H1 (cell line): Measurements from ENCODE around the gene LMTK2. TPM values are rescaled to one million over a fixed set of nuclear protein-coding genes. Genes with fewer than 3 reads are reported as not detected.

ENCODE experiments used
- CTCF ChIA-PET: fragments of 300-600 bp; sonication (Branson Sonifier 250); formaldehyde crosslinking; loops from one replicate; lab custom pipeline; 2021; ENCODE audit not compliant: partially characterized antibody; lab: Charles Lee
- POLR2A ChIA-PET: fragments of 300-600 bp; sonication (Branson Sonifier 250); formaldehyde crosslinking; loops from one replicate; lab custom pipeline; 2021; ENCODE audit warnings: inconsistent platforms; ENCODE audit not compliant: partially characterized antibody; lab: Charles Lee
- DNase-seq, 2 experiments: peaks; one replicate each; pipeline versions ENCODE4 v3.0.0 to v3.0.0-alpha.2; 2010 to 2022; ENCODE audit warnings: low spot score in 2 of 2, low read depth in 1 of 2, mixed read lengths in 1 of 2
- FAIRE-seq: peaks from 2 replicates; lab custom pipeline; 2011; peaks lifted over from hg19 to GRCh38; lab: Jason Lieb, UNC
- H2AFZ ChIP-seq: 2 replicates; pipeline ENCODE4 v1.8.1; 2012; ENCODE audit warnings: low read length, inconsistent platforms
- H2AK5ac ChIP-seq: 2 replicates; pipeline ENCODE4 v1.6.1; 2013; ENCODE audit warnings: low read depth, low read length
- H2BK120ac ChIP-seq: replicated peaks from 2 replicates; pipeline ENCODE3; 2013; ENCODE audit warnings: low read depth, low read length, inconsistent platforms
- H2BK12ac ChIP-seq: 2 replicates; pipeline ENCODE4 v1.6.1; 2013; ENCODE audit warnings: low read depth, low read length
- H2BK15ac ChIP-seq: 2 replicates; pipeline ENCODE4 v1.6.1; 2013; ENCODE audit warnings: low read length
- H2BK20ac ChIP-seq: 2 replicates; pipeline ENCODE4 v1.6.1; 2013; ENCODE audit warnings: low read length
- H2BK5ac ChIP-seq: 2 replicates; pipeline ENCODE4 v1.6.1; 2013; ENCODE audit warnings: low read depth, low read length
- H3K14ac ChIP-seq: 2 replicates; pipeline ENCODE4 v1.6.1; 2013; ENCODE audit warnings: inconsistent platforms; ENCODE audit not compliant: insufficient read length
- H3K18ac ChIP-seq: 2 replicates; pipeline ENCODE4 v1.6.1; 2013; ENCODE audit warnings: low read length; ENCODE audit errors: extremely low read depth
- H3K23ac ChIP-seq: 2 replicates; pipeline ENCODE4 v1.6.1; 2013; ENCODE audit warnings: inconsistent platforms; ENCODE audit not compliant: insufficient read length
- H3K23me2 ChIP-seq: 2 replicates; pipeline ENCODE4 v1.6.1; 2013; ENCODE audit warnings: low read depth, low read length
- H3K27ac ChIP-seq: 2 replicates; pipeline ENCODE4 v1.6.1; 2011; ENCODE audit warnings: low read depth, low read length, inconsistent platforms
- H3K27me3 ChIP-seq, 4 experiments: replicated peaks in 1 of 4; 1 replicate in 1 of 4; 2 replicates in 3 of 4; pipeline versions ENCODE4 v1.6.1 to v1.8.1; 2011 to 2013; ENCODE audit warnings: low read length in 3 of 4, mild to moderate bottlenecking in 3 of 4, inconsistent platforms in 2 of 4, mixed read lengths in 2 of 4, moderate library complexity in 1 of 4; ENCODE audit not compliant: control insufficient read depth in 3 of 4, insufficient read depth in 3 of 4; ENCODE audit errors: extremely low read depth in 1 of 4
- H3K36me3 ChIP-seq, 4 experiments: 2 replicates each; pipeline versions ENCODE4 v1.6.1 to v1.8.1; 2011 to 2013; ENCODE audit warnings: mild to moderate bottlenecking in 4 of 4, low read length in 3 of 4, moderate library complexity in 2 of 4, control low read depth in 1 of 4, inconsistent platforms in 1 of 4; ENCODE audit not compliant: insufficient read depth in 4 of 4, control insufficient read depth in 2 of 4
- H3K4ac ChIP-seq: replicated peaks from 2 replicates; pipeline ENCODE3; 2013; ENCODE audit warnings: low read length, low read depth, mixed read lengths, inconsistent platforms; ENCODE audit not compliant: insufficient read length
- H3K4me1 ChIP-seq, 4 experiments: replicated peaks in 1 of 4; 1 replicate in 1 of 4; 2 replicates in 3 of 4; pipeline versions ENCODE4 v1.6.1 to v1.8.1; 2011 to 2013; ENCODE audit warnings: low read length in 3 of 4, inconsistent platforms in 2 of 4, mixed read lengths in 1 of 4; ENCODE audit not compliant: insufficient read depth in 4 of 4, control insufficient read depth in 3 of 4
- H3K4me2 ChIP-seq, 2 experiments: 2 replicates each; pipeline versions ENCODE4 v1.6.1 to v1.8.1; 2011 to 2013; ENCODE audit warnings: low read depth in 2 of 2, low read length in 2 of 2, control low read depth in 1 of 2, inconsistent platforms in 1 of 2, mild to moderate bottlenecking in 1 of 2; ENCODE audit not compliant: insufficient read depth in 1 of 2
- H3K4me3 ChIP-seq, 4 experiments: fragments of 200-600, 300-600 bp in 1 of 4; sonication (generic), shearing (Covaris generic), sonication (Bioruptor Twin) in 1 of 4; 2 replicates each; pipeline versions ENCODE4 v1.5.1 to v1.8.1; 2011 to 2016; ENCODE audit warnings: low read length in 4 of 4, low read depth in 3 of 4, control low read depth in 2 of 4, inconsistent platforms in 2 of 4, mild to moderate bottlenecking in 2 of 4, mixed read lengths in 1 of 4, moderate library complexity in 1 of 4; ENCODE audit not compliant: insufficient read depth in 2 of 4; ENCODE audit errors: extremely low read depth in 1 of 4
- H3K56ac ChIP-seq: replicated peaks from 2 replicates; pipeline ENCODE3; 2013; ENCODE audit warnings: low read depth, mild to moderate bottlenecking, mixed read lengths, low read length, inconsistent platforms; ENCODE audit not compliant: insufficient read length
- H3K79me1 ChIP-seq: 2 replicates; pipeline ENCODE4 v1.6.1; 2013; ENCODE audit warnings: low read depth, low read length, control low read depth
- H3K79me2 ChIP-seq, 2 experiments: 2 replicates each; pipeline versions ENCODE4 v1.6.1 to v1.8.1; 2012 to 2013; ENCODE audit warnings: low read length in 2 of 2, mild to moderate bottlenecking in 2 of 2, inconsistent platforms in 1 of 2; ENCODE audit not compliant: insufficient read depth in 2 of 2, control insufficient read depth in 1 of 2
- H3K9ac ChIP-seq, 4 experiments: replicated peaks in 1 of 4; 1 replicate in 1 of 4; 2 replicates in 3 of 4; pipeline versions ENCODE4 v1.6.1 to v1.8.1; 2011 to 2013; ENCODE audit warnings: low read depth in 3 of 4, low read length in 3 of 4, control low read depth in 2 of 4, mild to moderate bottlenecking in 2 of 4, moderate library complexity in 2 of 4, inconsistent platforms in 1 of 4; ENCODE audit errors: extremely low read depth in 1 of 4
- H3K9me3 ChIP-seq, 2 experiments: 2 replicates each; pipeline versions ENCODE4 v1.6.1 to v1.8.1; 2012 to 2013; ENCODE audit warnings: mild to moderate bottlenecking in 2 of 2, moderate library complexity in 2 of 2, control low read depth in 1 of 2, inconsistent platforms in 1 of 2, low read depth in 1 of 2, low read length in 1 of 2, mixed read lengths in 1 of 2; ENCODE audit not compliant: insufficient read depth in 2 of 2
- H4K20me1 ChIP-seq, 2 experiments: replicated peaks in 1 of 2; 2 replicates each; pipeline versions ENCODE3 to v1.8.1; 2011 to 2013; ENCODE audit warnings: inconsistent platforms in 2 of 2, low read length in 2 of 2, mild to moderate bottlenecking in 1 of 2; ENCODE audit not compliant: insufficient read depth in 2 of 2, control insufficient read depth in 1 of 2
- H4K5ac ChIP-seq: 2 replicates; pipeline ENCODE4 v1.6.1; 2013; ENCODE audit warnings: low read length, low read depth, mixed read lengths, inconsistent platforms; ENCODE audit not compliant: insufficient read length
- H4K8ac ChIP-seq: 2 replicates; pipeline ENCODE4 v1.8.0; 2013; ENCODE audit warnings: mild to moderate bottlenecking, moderate library complexity, low read length, inconsistent platforms; ENCODE audit not compliant: insufficient read depth; ENCODE audit errors: extremely low read depth
- H4K91ac ChIP-seq: replicated peaks from 2 replicates; pipeline ENCODE3; 2013; ENCODE audit warnings: low read length, mixed read lengths, inconsistent platforms; ENCODE audit not compliant: insufficient read length
- CBX5 ChIP-seq: fragments of 300-800, 300-1000 bp; sonication (generic); IDR thresholded peaks from 2 replicates; pipeline ENCODE4 v1.7.1; 2016; ENCODE audit warnings: antibody characterized with exemption, low read length, low read depth
- WGBS, 2 experiments: shearing (Covaris generic) in 1 of 2; methylation state at CpG; one replicate each; pipeline versions ENCODE4 v1.1.6 to v1.1.7; 2013 to 2015; ENCODE audit warnings: low lambda C conversion rate in 2 of 2, mixed read lengths in 2 of 2, inconsistent platforms in 1 of 2, low coverage in 1 of 2, missing lambda C conversion rate in 1 of 2; ENCODE audit not compliant: insufficient replicate concordance in 2 of 2, insufficient coverage in 1 of 2, insufficient read length in 1 of 2; ENCODE audit errors: extremely low coverage in 1 of 2, missing lambda C conversion rate in 1 of 2; 5-methylcytosine and 5-hydroxymethylcytosine counted together
- polyA plus RNA-seq, 7 experiments: library from polyadenylated mRNA; depleted of rRNA in 3 of 7; stranded (reverse) in 5 of 7; unstranded in 2 of 7; fragments of >200 nt in 5 of 7; fragments of 200-250 nt in 2 of 7; gene quantifications; 1 replicate in 5 of 7; 2 replicates in 1 of 7; 4 replicates in 1 of 7; pipeline versions ENCODE4 v1.2.1 to v1.2.3, GENCODE V29; 2011 to 2013; ENCODE audit warnings: missing spikeins in 2 of 7, mixed read lengths in 2 of 7
- total RNA-seq: library from RNA; stranded (reverse); fragmentation: NEBNext Ultra II Directional; extraction: Animal tissue kit (Norgen Biotek cat#: 25700); gene quantifications from 2 replicates; pipeline ENCODE4 v1.2.1, GENCODE V29; 2021

Gene LMTK2
- total and polyA plus RNA-seq, 2 of the 8 experiments (the other 6 are each of a cell fraction or from before 2014, with no cell fraction given): 9.7 to 30.7 TPM

- WGBS, 2 experiments: 88% methylated on average over 8 of the region's 8 CpGs; no CpG with 5 or more reads in 1 of the 2 experiments
- no peak overlapping the region for H2BK12ac ChIP-seq
- H3K9ac ChIP-seq: no peak overlapping the region
- no peak overlapping the region for H3K4me3 ChIP-seq
- H2BK15ac ChIP-seq: no peak overlapping the region
- no peak overlapping the region for H2AK5ac ChIP-seq
- peaks cover 2% of the 10 kb centered on the region; the same call in 1 of the 2 replicates for H3K79me1 ChIP-seq
- no peak overlapping the region for H2BK120ac ChIP-seq
- no peak overlapping the region for H2BK20ac ChIP-seq
- no peak overlapping the region for H3K14ac ChIP-seq
- H3K18ac ChIP-seq: no peak overlapping the region
- no peak overlapping the region for H3K4me2 ChIP-seq
- H3K9me3 ChIP-seq: no peaks in the 10 kb centered on the region
- FAIRE-seq (no peak), DNase-seq (no peak)
- H3K36me3 ChIP-seq: peaks cover 6 to 41% (median 27%) of the 10 kb centered on the region in 4 experiments; a peak in 7 of 8 replicates
- no peak overlapping the region for H3K23ac ChIP-seq
- no peak overlapping the region for H4K5ac ChIP-seq
- H3K4me1 ChIP-seq: no peaks in the 10 kb centered on the region
- no peaks in the 10 kb centered on the region for H3K23me2 ChIP-seq
- no peak overlapping the region for H3K4ac ChIP-seq
- H4K8ac ChIP-seq: no peak overlapping the region
- no peak overlapping the region for H4K91ac ChIP-seq
- H2AFZ ChIP-seq: no peak overlapping the region
- CTCF ChIA-PET: interaction anchor here (0.6 to 1.6 kb wide), 7 partner anchors 9 to 158 kb away, joined by 3 to 7 read pairs (median 3); no protein-coding TSS in a partner anchor
- H3K56ac ChIP-seq: no peak overlapping the region
- no peak overlapping the region for H3K27ac ChIP-seq
- H3K79me2 ChIP-seq: peaks cover 0 to 6% of the 10 kb centered on the region in 2 experiments; a peak in 2 of 4 replicates
- POLR2A ChIA-PET: interaction anchor here (0.7 kb wide), 1 partner anchor 66 kb away, joined by 3 read pairs; no protein-coding TSS in a partner anchor
- H2BK5ac ChIP-seq: no peak overlapping the region
- H4K20me1 ChIP-seq: peaks cover 2 to 10% of the 10 kb centered on the region in 2 experiments
- no peaks in the 10 kb centered on the region for H3K27me3 ChIP-seq
- TF ChIP-seq CBX5: no peak
These were observed 88.2 kb downstream of the LMTK2 start for GRCh38 chr7:98194672-98195457.
